Measurements from ENCODE around the gene SH3BGRL2. TPM values are rescaled to one million over a fixed set of nuclear protein-coding genes. Genes with fewer than 3 reads are reported as not detected.

The SH3BGRL2 gene
- total and polyA plus RNA-seq, 2 of the 8 experiments (the other 6 are each of a cell fraction or from before 2014, with no cell fraction given), result 6.0 to 20.3 TPM

DNA sequence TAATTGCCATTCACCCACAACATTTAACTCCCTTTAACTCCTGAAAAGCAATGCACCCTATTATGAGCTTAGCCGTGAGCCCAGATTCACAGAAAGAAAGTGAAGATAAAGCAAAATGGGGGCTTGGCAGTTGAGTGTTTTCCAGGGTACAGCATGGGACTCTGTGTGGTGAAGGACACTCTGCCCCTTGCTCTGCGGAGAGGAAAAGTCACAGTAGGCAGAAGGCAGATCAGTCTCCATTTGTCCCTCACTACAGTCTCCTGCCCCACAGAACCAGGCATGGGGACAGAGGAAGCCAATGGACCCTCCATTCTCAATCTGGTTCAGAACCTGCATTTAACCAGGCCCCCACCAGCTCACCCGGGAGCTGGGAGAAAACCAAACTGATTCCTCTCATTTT, 30.8 kb upstream of the SH3BGRL2 start:
- no peak for FAIRE-seq
- CTCF ChIA-PET (ENCODE audit: partially characterized antibody), result interaction anchor here (0.7 to 1.6 kb wide), 8 partner anchors 8 to 493 kb away, joined by 3 to 5 read pairs (median 3); no protein-coding TSS in a partner anchor

More for the DNA sequence above, 30.8 kb upstream of the SH3BGRL2 start:
- no peaks in the 10 kb centered on the region for H3K23me2 ChIP-seq (ENCODE audit: low read depth, low read length)
- no peak overlapping the region for H4K8ac ChIP-seq (ENCODE audit: extremely low read depth, insufficient read depth, low read length)
- 97% methylated on average over 3 of the region's 3 CpGs; no CpG with 5 or more reads in 1 of the 2 experiments for WGBS, 2 experiments (ENCODE audit: extremely low coverage in 1 of 2, insufficient coverage in 1 of 2, insufficient read length in 1 of 2, insufficient replicate concordance in 2 of 2, low coverage in 1 of 2, low lambda C conversion rate in 2 of 2, missing lambda C conversion rate in 1 of 2)
- H2AFZ ChIP-seq (ENCODE audit: low read length), result no peak overlapping the region
- no peak overlapping the region for H3K27ac ChIP-seq (ENCODE audit: low read depth, low read length)
- no peak overlapping the region for H3K4ac ChIP-seq (replicated peaks; ENCODE audit: insufficient read length, low read depth, low read length)
- no peaks in the 10 kb centered on the region for H3K79me2 ChIP-seq (ENCODE audit: control insufficient read depth in 1 of 2, insufficient read depth in 2 of 2, low read length in 2 of 2)
- POLR2A ChIA-PET (ENCODE audit: partially characterized antibody), result interaction anchor here (1.2 to 2.4 kb wide), 2 partner anchors 9 to 25 kb away, joined by 3 to 7 read pairs; no protein-coding TSS in a partner anchor
- no peak overlapping the region for H3K23ac ChIP-seq (ENCODE audit: insufficient read length)
- H2BK12ac ChIP-seq (ENCODE audit: low read depth, low read length), result no peak overlapping the region
- H4K5ac ChIP-seq (ENCODE audit: insufficient read length, low read depth, low read length), result no peak overlapping the region
- H3K4me2 ChIP-seq (ENCODE audit: insufficient read depth in 1 of 2, low read depth in 2 of 2, low read length in 2 of 2), result no peak overlapping the region
- H3K4me1 ChIP-seq (replicated peaks in 1 of 4; ENCODE audit: control insufficient read depth in 3 of 4, insufficient read depth in 4 of 4, low read length in 3 of 4), result no peaks in the 10 kb centered on the region
- no peaks in the 10 kb centered on the region for H3K27me3 ChIP-seq (replicated peaks in 1 of 4; ENCODE audit: control insufficient read depth in 3 of 4, extremely low read depth in 1 of 4, insufficient read depth in 3 of 4, low read length in 3 of 4)
- H4K91ac ChIP-seq (replicated peaks; ENCODE audit: insufficient read length, low read length), result no peak overlapping the region
- no peaks in the 10 kb centered on the region for H4K20me1 ChIP-seq (replicated peaks in 1 of 2; ENCODE audit: control insufficient read depth in 1 of 2, insufficient read depth in 2 of 2, low read length in 2 of 2)
- no peak overlapping the region for H2BK120ac ChIP-seq (replicated peaks; ENCODE audit: low read depth, low read length)
- no peak for DNase-seq (ENCODE audit: low read depth in 1 of 2, low spot score in 2 of 2)
- H3K18ac ChIP-seq (ENCODE audit: extremely low read depth, low read length), result no peak overlapping the region
- H2BK15ac ChIP-seq (ENCODE audit: low read length), result no peak overlapping the region
- no peak overlapping the region for H2BK5ac ChIP-seq (ENCODE audit: low read depth, low read length)
- no peaks in the 10 kb centered on the region for H3K36me3 ChIP-seq (ENCODE audit: control insufficient read depth in 2 of 4, insufficient read depth in 4 of 4, low read length in 3 of 4)
- no peak overlapping the region for H2BK20ac ChIP-seq (ENCODE audit: low read length)
- H3K14ac ChIP-seq (ENCODE audit: insufficient read length), result no peak overlapping the region
- TF ChIP-seq HDAC6 (IDR thresholded peaks at IDR 0.05; ENCODE audit: low read depth, low read length) (no peak), EZH2 (IDR thresholded peaks at IDR 0.05; ENCODE audit: low read depth, low read length, severe bottlenecking) (no peak), SIX5 (IDR thresholded peaks at IDR 0.05; ENCODE audit: low read depth, low read length) (no peak), YY1 (IDR thresholded peaks at IDR 0.05; ENCODE audit: low read depth, low read length) (no peak), EP300 (IDR thresholded peaks at IDR 0.05; ENCODE audit: borderline replicate concordance in 1 of 2, low read depth in 2 of 2, low read length in 2 of 2) (no peak), CHD2 (IDR thresholded peaks at IDR 0.05; ENCODE audit: low read length) (no peak), ZNF274 (IDR thresholded peaks at IDR 0.05; ENCODE audit: borderline replicate concordance, extremely low read depth, low read length) (no peak)
- TF ChIP-seq, protein P1, sequence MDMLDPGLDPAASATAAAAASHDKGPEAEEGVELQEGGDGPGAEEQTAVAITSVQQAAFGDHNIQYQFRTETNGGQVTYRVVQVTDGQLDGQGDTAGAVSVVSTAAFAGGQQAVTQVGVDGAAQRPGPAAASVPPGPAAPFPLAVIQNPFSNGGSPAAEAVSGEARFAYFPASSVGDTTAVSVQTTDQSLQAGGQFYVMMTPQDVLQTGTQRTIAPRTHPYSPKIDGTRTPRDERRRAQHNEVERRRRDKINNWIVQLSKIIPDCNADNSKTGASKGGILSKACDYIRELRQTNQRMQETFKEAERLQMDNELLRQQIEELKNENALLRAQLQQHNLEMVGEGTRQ (IDR thresholded peaks at IDR 0.05; ENCODE audit: low read length), result no peak
- TF ChIP-seq, protein P2, sequence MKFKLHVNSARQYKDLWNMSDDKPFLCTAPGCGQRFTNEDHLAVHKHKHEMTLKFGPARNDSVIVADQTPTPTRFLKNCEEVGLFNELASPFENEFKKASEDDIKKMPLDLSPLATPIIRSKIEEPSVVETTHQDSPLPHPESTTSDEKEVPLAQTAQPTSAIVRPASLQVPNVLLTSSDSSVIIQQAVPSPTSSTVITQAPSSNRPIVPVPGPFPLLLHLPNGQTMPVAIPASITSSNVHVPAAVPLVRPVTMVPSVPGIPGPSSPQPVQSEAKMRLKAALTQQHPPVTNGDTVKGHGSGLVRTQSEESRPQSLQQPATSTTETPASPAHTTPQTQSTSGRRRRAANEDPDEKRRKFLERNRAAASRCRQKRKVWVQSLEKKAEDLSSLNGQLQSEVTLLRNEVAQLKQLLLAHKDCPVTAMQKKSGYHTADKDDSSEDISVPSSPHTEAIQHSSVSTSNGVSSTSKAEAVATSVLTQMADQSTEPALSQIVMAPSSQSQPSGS (IDR thresholded peaks at IDR 0.05; ENCODE audit: low read length), result no peak
- no peak overlapping the region for H3K4me3 ChIP-seq (ENCODE audit: extremely low read depth in 1 of 4, insufficient read depth in 2 of 4, low read depth in 3 of 4, low read length in 4 of 4)
- H3K9ac ChIP-seq (replicated peaks in 1 of 4; ENCODE audit: extremely low read depth in 1 of 4, low read depth in 3 of 4, low read length in 3 of 4), result no peak overlapping the region
- H3K56ac ChIP-seq (replicated peaks; ENCODE audit: insufficient read length, low read depth, low read length), result no peak overlapping the region
- H3K79me1 ChIP-seq (ENCODE audit: low read depth, low read length), result no peaks in the 10 kb centered on the region
- no peaks in the 10 kb centered on the region for H3K9me3 ChIP-seq (ENCODE audit: insufficient read depth in 2 of 2, low read depth in 1 of 2, low read length in 1 of 2)
- H2AK5ac ChIP-seq (ENCODE audit: low read depth, low read length), result no peak overlapping the region

Data from H1 (cell line).